ENCODE data around the gene SMARCA1. TPM values are rescaled to one million over a fixed set of nuclear protein-coding genes. Genes with fewer than 3 reads are reported as not detected.

The SMARCA1 gene
- total and polyA plus RNA-seq, 2 donors (not counting 1 experiment from before 2014, with no cell fraction given) = 0.07 to 0.39 TPM

DNA sequence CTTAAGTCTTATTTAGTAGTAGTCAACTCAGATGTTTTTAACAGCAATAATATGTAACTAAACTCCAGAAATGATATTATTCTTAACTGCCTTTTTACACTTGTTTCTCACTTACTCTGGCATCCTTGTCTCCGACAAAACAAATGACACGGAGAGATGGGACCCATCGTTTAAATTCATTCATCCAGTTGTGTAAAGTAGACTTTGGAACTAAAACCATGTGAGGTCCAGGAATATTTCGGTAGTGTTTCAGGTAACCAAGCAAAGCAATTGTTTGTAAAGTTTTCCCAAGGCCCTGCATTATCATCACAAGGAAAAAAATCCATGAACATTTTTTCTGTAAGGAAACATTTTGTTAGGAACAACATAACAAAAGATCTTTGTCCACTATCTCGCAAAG is 11.6 kb downstream of the SMARCA1 start:
- Mint-ChIP-seq H3K4me3 (no peak overlapping the region), H3K27ac (no peak overlapping the region), H3K27me3 (peaks cover 10% of the 10 kb centered on the region), H3K9me3 (ENCODE audit: insufficient read depth) (no peaks in the 10 kb centered on the region), H3K4me1 (no peaks in the 10 kb centered on the region)
- no CpG with 5 or more reads among the region's 5 CpGs for WGBS (ENCODE audit: insufficient coverage)
- no peaks in the 10 kb centered on the region for H3K36me3 ChIP-seq (replicated peaks in 1 of 2; ENCODE audit: control extremely low read depth in 1 of 2, control insufficient read depth in 1 of 2, extremely low read depth in 1 of 2, insufficient read depth in 2 of 2, low read length in 1 of 2)
- POLR2A ChIA-PET = no interaction called here
- no peak overlapping the region for H3K4me3 ChIP-seq (ENCODE audit: control extremely low read depth in 1 of 5, extremely low read depth in 1 of 5, insufficient read depth in 1 of 5, low read depth in 2 of 5, low read length in 4 of 5)
- no peaks in the 10 kb centered on the region for H3K4me1 ChIP-seq (ENCODE audit: control insufficient read depth in 2 of 2, insufficient read depth in 2 of 2, low read length in 2 of 2)
- TF ChIP-seq EZH2 (IDR thresholded peaks at IDR 0.05; ENCODE audit: borderline replicate concordance, insufficient read depth, low read depth, low read length, poor library complexity, severe bottlenecking) = no peak
- TF ChIP-seq, protein P1, sequence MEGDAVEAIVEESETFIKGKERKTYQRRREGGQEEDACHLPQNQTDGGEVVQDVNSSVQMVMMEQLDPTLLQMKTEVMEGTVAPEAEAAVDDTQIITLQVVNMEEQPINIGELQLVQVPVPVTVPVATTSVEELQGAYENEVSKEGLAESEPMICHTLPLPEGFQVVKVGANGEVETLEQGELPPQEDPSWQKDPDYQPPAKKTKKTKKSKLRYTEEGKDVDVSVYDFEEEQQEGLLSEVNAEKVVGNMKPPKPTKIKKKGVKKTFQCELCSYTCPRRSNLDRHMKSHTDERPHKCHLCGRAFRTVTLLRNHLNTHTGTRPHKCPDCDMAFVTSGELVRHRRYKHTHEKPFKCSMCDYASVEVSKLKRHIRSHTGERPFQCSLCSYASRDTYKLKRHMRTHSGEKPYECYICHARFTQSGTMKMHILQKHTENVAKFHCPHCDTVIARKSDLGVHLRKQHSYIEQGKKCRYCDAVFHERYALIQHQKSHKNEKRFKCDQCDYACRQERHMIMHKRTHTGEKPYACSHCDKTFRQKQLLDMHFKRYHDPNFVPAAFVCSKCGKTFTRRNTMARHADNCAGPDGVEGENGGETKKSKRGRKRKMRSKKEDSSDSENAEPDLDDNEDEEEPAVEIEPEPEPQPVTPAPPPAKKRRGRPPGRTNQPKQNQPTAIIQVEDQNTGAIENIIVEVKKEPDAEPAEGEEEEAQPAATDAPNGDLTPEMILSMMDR (IDR thresholded peaks at IDR 0.05) = no peak
- H3K9me3 ChIP-seq (ENCODE audit: control extremely low read depth in 1 of 3, control insufficient read depth in 2 of 3, insufficient read depth in 1 of 3, low read length in 2 of 3) = no peaks in the 10 kb centered on the region
- CTCF ChIA-PET = no interaction called here
- no peak for ATAC-seq (ENCODE audit: low read depth)
- no peak overlapping the region for H2AFZ ChIP-seq (ENCODE audit: insufficient read depth, low read depth, low read length, poor library complexity, severe bottlenecking)
- no peaks in the 10 kb centered on the region for H3K27me3 ChIP-seq (replicated peaks in 1 of 4; ENCODE audit: control extremely low read depth in 1 of 4, control insufficient read depth in 3 of 4, insufficient read depth in 4 of 4, low read length in 3 of 4)
- no peaks in the 10 kb centered on the region for H4K20me1 ChIP-seq (ENCODE audit: control insufficient read depth, insufficient read depth, low read length, poor library complexity, severe bottlenecking)
- H3K27ac ChIP-seq (ENCODE audit: low read length in 2 of 2) = no peak overlapping the region
- intact Hi-C loops (cut with micrococcal nuclease) = no loop called here
- no peak overlapping the region for H3K4me2 ChIP-seq (replicated peaks; ENCODE audit: low read depth, low read length, poor library complexity, severe bottlenecking)
- H3K79me2 ChIP-seq (ENCODE audit: control insufficient read depth, insufficient read depth, low read length) = no peaks in the 10 kb centered on the region
- no peak for DNase-seq
- no peak overlapping the region for H3K9ac ChIP-seq (ENCODE audit: low read length)

DNA sequence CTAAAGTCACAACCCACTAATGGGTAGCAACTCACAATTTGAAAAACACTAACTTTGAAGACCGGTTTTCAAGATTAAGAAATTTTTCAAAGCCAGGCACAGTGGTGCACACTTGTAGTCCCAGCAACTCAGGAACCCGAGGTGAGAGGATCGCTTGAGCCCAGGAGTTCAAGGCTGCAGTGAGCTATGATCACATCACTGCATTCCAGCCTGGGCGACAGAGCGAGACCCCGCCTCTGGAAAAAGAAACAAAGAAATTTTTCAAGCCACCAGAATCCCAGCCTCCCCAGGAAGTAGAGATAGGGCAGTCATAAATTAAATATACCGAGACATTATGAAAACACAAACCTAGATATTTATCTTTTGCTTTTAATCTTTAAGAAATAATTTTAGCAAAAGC is 13.0 kb downstream of the SMARCA1 start:
- WGBS (ENCODE audit: insufficient coverage) = 94% methylated on average over 3 of the region's 7 CpGs
- no peak for DNase-seq
- no peak overlapping the region for H3K9ac ChIP-seq (ENCODE audit: low read length)
- no peaks in the 10 kb centered on the region for H3K79me2 ChIP-seq (ENCODE audit: control insufficient read depth, insufficient read depth, low read length)
- H3K4me1 ChIP-seq (ENCODE audit: control insufficient read depth in 2 of 2, insufficient read depth in 2 of 2, low read length in 2 of 2) = no peaks in the 10 kb centered on the region
- Mint-ChIP-seq H3K27me3 (peaks cover 6% of the 10 kb centered on the region), H3K4me3 (no peak overlapping the region), H3K4me1 (no peaks in the 10 kb centered on the region), H3K9me3 (ENCODE audit: insufficient read depth) (no peaks in the 10 kb centered on the region), H3K27ac (no peak overlapping the region)
- no peak for TF ChIP-seq EZH2 (IDR thresholded peaks at IDR 0.05; ENCODE audit: borderline replicate concordance, insufficient read depth, low read depth, low read length, poor library complexity, severe bottlenecking)
- TF ChIP-seq, protein P1 (IDR thresholded peaks at IDR 0.05) = no peak
- ChIA-PET CTCF (no interaction called here), POLR2A (no interaction called here)
- H4K20me1 ChIP-seq (ENCODE audit: control insufficient read depth, insufficient read depth, low read length, poor library complexity, severe bottlenecking) = no peaks in the 10 kb centered on the region
- intact Hi-C loops (cut with micrococcal nuclease) = no loop called here
- no peak overlapping the region for H3K4me3 ChIP-seq (ENCODE audit: control extremely low read depth in 1 of 5, extremely low read depth in 1 of 5, insufficient read depth in 1 of 5, low read depth in 2 of 5, low read length in 4 of 5)
- no peak for ATAC-seq (ENCODE audit: low read depth)
- no peak overlapping the region for H2AFZ ChIP-seq (ENCODE audit: insufficient read depth, low read depth, low read length, poor library complexity, severe bottlenecking)
- no peak overlapping the region for H3K27ac ChIP-seq (ENCODE audit: low read length in 2 of 2)
- no peaks in the 10 kb centered on the region for H3K36me3 ChIP-seq (replicated peaks in 1 of 2; ENCODE audit: control extremely low read depth in 1 of 2, control insufficient read depth in 1 of 2, extremely low read depth in 1 of 2, insufficient read depth in 2 of 2, low read length in 1 of 2)
- H3K27me3 ChIP-seq (replicated peaks in 1 of 4; ENCODE audit: control extremely low read depth in 1 of 4, control insufficient read depth in 3 of 4, insufficient read depth in 4 of 4, low read length in 3 of 4) = no peaks in the 10 kb centered on the region
- H3K9me3 ChIP-seq (ENCODE audit: control extremely low read depth in 1 of 3, control insufficient read depth in 2 of 3, insufficient read depth in 1 of 3, low read length in 2 of 3) = no peaks in the 10 kb centered on the region
- H3K4me2 ChIP-seq (replicated peaks; ENCODE audit: low read depth, low read length, poor library complexity, severe bottlenecking) = no peak overlapping the region
